HG03196 (cell line): ENCODE results near the gene GGT7.
"Not testable (repeated sequence)": the region's sequence is repeated elsewhere in the genome, so short reads cannot be mapped to it uniquely, and the experiment has no call there.

ENCODE experiments used
- ATAC-seq: cut with Tn5 transposase; IDR thresholded peaks from one replicate; pipeline ENCODE4 v1.9.1; 2021; ENCODE audit not compliant: unreplicated experiment

GGT7 gene

DNA sequence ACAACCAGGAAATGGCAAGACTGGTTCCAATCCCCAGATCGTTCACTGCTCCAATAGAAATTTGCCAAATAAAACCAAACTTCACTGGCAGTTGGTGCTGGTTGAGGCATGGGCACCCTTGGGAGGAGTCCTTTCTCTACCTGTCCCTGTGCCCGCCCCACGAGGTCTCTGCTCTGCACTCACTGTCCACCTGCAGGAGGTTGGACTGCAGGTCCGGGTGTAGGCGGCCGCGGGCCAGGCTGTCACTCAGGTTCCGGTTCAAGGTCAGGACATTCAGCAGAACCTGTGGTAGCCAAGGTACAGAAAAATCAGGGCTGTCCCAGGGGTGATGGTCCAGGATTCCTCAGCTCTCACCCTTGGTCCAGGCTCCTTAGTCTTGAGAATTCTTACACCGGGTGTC lies 22.9 kb downstream of the GGT7 start:
- ATAC-seq: no peak

DNA sequence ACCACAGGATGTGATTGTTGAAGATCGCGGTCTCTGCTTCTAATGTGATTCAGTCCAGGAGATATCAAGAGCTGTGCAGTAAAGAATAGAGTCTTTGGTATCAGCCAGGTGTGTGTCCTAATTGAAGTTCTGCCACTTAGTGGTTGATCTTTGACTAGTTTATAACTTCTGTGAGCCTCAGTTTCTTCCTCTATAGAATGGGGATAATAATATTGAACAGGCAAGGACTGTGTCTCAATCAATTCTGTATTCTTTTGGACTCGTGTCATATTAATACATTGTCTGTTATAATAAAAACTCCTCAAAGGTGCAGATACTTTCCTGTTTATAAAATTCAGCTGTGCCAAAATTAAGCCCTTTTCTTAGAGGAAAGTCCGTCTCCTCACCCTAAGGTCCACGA lies 24.1 kb downstream of the GGT7 start:
- ATAC-seq: no peak

DNA sequence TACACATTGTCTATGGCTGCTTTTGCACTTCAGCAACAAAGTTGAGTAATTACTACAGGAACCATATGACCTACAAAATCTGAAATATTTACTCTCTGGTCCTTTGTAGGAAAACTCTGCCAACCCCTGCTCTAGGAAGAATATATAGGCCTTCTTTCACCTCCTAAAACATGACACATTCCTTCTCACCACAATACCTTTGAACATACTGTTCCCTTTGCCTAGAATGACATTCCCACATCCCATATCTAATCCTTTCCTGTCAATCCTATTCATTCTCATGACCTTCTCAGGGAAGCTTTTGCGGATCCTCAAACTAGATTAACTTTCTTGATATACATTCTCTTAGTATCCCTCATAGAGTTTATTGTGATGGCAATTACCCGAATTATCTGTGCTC lies 29.2 kb downstream of the GGT7 start:
- ATAC-seq: no peak

DNA sequence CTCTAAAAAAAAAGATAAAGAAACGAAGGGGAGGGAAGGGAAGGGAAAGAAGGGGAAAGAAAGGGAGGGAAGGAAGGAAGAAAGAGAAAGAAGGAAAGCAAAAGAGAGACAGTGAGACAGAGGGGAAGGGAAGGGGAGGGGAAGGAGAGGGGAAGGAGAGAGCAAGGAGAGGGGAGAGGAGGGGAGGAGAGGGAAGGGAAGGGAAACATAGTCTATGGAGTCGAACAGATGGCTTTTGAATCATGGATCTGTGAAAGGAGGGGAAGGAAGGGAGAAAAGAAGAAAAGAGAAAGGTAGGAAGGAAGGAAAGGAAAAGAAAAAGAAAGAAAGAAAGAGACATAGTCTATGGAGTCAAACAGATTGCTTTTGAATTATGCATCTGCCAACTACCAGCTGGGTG lies 30.5 kb downstream of the GGT7 start:
- no peak for ATAC-seq

DNA sequence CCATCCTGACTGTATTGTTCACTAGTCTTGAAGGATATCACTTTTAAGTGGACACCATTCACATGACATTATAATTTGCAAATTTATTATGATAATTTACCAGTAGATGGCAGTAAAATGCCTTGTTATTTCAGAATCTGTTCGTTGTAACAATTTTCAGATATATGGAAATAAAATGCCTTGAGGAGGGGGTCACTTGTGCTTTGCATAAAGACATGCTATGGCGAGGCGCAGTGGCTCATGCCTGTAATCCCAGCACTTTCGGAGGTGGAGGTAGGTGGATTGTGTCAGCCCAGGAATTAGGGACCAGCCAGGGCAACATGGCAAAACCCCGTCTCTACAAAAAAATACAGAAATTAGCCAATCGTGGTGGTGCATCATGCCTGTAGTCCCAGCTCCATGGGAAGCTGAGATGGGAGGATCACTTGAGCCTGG lies 38.2 kb downstream of the GGT7 start:
- ATAC-seq: no peak

DNA sequence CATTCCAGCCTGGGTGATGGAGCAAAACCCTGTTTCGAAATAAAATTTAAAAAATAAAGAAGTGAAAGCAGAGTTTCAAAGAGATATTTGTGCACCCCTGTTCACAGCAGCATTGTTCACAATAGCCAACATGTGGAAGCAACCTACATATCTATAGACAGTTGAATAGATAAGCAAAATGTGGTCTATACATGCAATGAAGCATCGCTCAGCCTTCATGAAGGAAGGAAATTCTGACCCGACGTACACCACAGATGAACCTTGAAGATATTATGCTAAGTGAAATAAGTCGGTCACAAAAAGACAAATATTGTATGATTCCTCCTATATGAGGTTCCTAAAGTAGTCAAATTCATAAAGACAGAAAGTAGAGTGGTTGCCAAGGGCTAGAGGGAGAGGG lies 40.7 kb downstream of the GGT7 start:
- ATAC-seq: no peak

DNA sequence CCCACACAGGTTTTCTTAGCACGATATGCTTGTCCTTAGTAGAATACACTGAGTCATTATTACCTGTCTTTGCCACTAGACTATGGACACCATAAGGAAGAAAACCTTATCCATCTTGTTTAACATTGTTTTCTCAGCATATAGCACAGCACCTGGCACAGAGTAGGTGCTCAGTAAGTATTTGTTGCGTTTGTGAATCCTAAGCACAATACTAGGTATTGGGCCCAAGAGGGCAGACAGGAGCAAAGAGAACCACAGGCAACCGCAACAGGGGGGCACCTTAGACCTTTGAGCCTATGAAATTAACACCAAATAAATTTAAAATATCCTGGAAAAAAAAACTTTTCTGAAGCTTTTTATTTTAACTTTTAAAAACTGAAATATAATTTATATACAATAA lies 43.5 kb downstream of the GGT7 start:
- ATAC-seq: no peak

DNA sequence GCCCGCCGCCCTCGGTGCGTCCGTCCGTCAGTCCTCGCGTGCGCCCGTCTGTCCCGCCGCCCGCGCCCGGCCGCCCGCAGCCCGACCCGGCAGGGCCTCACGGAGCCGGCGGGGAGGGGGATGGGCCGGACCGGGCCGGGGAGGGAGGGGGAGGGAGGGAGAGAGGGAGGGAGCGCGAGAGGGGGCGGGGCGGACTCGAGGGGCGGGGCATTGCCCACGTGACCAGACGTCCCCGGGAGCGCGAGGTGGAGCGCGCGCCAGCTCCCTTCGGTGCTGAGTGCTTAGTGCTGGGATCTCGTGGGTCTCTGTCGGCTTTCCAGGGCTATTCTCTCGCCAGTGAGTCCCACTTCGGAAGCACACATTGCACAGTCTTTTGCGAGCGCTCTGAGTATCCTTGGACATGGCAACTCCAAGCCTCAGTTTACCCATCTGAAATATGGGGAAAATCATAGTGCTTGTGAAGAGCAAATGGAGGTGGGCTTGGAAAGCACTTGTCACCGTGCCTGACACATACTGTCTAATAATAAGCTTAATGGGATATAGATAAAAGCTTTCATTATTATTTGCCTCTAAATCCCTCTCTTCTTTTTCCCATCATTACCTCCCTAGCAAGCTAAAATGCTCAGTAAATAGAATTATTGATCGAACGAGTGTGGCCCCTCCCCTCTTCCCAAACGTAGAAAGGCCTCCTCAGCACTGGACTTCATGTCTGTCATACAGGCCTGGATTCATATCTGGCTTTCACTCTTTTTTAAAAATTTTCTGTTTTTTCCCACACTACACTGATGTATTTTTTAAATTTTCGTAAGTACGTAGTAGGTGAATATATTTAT lies 46.9 kb downstream of the GGT7 start, which contains the start of gene NCOA6:
NCOA6 (minus strand) TSS at position 122 of the 833 bp plus-strand sequence. CDS start 43,296 bp downstream, outside the sequence.
- peak; percentile 58 for ATAC-seq

DNA sequence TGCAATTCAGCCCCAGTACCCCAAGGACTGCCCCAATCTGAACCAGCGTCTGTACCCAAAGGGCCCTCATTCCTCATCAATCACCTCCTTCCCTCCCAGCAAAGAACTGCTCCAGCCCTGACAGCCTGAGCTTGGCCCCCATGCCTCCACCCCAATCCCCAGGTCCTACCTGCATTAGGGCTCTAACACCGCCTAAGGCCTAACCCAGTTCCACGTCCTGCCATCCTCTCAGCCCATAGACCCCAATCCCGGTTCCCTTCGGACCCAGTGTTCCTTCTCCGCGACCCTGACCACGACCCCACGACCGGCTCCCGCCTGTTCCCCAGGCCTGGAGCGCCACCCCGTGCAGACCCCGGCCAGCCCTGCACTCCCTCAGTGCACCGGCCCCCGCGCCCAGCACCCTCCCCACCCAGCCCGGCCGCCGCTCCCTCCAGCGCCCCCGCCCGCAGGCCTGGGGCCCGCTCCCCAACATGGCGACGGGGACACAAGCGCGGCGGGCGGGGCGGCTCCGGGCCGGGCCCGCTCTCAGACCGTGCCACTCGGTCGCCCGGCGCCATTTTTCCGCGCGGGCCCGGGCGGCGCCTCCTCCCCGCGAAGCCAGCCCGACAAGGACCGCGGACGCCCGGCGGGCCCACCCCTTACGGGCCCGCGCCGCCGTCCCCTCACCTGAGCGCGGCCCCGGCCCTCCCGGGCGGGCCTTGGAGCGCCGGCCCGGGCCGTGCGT lies 47.7 kb downstream of the GGT7 start:
- peak; percentile 53 for ATAC-seq

DNA sequence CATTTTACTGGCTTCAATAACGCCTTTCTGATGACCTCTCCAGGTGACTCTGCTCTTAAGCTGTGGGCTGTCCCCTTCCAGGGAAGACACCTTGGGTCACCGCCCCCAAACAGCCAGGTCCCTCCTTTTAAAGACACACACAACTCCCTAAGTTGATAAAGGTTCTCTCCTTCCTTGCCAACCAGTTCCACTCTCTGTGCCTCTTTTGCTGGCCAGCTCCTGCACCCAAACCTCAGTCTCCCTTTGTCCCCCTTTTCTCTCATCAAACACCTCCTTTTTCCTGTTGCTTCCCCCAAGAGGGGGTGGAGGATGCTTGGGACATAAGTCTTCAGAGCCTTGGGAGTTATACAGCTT lies 48.2 kb downstream of the GGT7 start:
- peak; percentile 51 for ATAC-seq

DNA sequence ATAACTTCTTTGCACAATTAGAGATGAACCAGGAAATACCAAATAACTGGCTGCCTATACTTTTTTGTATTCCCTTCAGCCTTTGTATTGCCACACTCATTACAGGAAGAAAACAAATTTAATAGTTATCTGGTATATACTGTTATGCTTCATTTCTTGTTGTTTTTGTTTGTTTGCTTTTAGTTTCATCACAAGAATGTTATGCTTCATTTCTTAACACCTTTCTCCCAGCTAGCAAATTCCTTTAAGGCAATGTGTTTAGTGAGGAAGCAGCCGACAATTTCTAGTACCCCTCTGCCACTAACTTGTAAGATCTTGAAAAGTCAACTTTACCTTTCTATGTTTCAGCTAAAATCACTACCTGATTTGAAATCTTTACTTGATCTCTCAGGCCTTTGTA lies 48.6 kb downstream of the GGT7 start:
- ATAC-seq: no peak

DNA sequence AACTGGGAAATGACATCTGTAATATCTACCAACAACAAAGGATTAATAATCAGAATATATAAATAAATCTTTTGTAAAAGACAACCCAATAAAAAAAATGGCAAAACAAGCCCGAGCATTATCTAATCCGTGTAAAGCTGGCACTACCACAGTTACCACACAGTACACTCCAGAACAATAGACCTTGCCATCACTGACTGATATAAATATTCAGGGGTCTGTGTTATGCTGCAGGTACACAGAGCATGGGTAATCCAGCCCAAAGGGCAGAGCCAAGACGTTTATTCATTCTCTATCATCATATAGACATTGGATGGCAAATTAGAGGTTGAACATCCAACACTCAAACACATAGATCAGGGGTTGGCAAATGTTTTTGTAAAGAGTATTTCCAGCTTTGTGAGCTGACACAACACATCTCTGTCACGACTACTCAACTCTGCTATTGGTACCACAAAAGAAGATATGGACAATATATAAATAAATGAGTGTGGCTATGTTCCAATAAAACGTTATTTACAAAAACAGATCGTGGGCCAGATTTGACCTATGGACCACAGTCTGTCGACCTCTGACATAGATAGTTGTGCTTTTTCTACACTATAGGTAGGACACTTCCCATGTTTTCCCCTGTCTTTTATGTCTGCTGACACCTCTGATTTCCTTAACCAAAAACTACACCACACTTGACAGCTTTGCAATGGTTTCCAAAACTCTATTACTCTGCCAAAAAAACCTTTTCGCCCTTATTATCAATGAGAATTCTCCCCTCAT lies 51.7 kb downstream of the GGT7 start:
- ATAC-seq: no peak

DNA sequence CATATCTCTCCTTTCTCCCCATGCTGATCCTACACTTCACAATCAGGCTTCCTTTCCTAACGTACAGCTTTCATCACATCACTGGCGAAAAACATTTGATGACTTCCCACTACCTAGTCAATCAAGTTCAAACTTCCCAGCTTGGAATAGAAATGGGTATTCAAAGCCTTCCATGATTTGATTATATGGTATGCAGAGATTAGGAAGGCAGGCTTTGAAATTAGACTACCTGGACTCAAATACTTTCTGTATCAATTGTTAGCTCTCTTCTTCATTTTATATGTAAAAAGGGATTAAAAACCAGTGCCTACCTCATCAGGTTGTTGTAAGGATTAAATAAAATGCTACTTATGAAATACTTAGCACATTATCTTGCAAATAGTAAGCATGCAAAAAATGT lies 54.9 kb downstream of the GGT7 start:
- no peak for ATAC-seq

DNA sequence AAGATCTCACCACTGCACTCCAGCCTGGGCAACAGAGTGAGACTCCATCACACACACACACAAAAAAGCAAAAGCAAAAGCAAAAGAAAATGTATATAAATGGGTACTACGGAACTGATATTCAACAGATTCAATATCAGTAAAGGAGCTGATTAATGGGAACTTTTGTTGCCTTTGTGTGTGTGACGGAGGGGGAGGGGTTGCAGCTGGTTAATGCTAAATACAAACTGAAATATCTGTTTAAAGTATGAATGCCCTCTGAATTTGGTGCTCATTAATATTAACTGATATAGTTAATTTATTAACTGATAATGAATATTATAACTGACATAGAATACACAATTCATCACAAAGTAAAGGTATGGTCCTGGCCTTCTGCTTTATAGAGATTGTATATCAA lies 55.6 kb downstream of the GGT7 start:
- no peak for ATAC-seq

DNA sequence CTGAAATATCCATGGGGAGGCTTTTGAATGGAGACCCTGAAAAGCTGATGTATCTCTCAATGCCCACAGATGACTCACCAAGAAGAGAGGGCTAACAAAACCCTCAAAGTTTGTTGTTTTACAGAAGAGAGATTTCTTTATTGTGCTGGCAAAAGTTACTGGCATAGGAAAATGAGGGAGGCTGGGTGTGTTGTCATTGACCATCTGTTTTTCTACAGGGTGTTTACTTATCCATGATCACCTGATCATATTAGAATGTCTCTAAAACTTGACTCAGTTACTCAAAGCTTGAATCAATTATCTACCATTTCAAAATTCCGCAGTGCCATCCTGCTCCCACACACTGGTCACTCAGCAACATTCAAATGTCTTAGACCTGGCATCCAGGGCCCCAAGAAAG lies 57.0 kb downstream of the GGT7 start:
- no peak for ATAC-seq

DNA sequence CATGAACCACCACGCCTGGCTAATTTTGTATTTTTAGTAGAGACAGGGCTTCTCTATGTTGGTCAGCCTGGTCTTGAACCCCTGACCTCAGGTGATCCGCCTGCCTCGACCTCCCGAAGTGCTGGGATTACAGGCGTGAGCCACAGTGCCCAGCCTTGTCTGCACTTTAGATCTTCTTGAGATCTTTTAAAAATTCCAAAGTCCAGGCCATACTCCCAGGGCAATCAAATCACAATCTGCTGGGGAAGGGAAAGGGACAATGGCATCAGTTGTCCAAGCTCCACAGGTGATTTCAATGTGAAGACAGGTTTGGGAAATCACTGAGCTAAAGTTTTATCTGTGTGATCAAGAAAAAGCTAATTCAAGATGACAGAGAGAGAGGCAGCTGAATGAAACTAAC lies 64.1 kb downstream of the GGT7 start:
- ATAC-seq: no peak

DNA sequence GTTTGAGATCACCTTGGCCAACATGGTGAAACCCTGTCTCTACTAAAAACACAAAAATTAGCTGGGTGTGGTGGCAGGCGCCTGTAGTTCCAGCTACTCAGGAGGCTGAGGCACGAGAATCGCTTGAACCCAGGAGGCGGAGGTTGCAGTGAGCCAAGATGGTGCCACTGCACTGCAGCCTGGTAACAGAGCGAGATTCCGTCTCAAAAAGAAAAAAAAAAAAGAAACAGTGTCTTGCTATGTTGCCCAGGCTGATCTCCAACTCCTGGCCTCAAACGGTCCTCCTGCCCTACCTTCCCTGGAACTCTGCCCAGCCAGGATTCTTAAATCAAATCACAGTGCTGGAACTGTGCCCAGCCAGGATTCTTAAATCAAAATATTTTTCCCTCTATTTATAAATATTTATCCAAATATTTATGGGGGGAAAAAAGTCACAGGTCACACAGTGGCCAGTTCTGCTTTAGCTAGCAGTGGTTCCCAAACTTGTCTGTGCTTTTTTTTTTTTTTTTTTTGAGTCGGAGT lies 64.7 kb downstream of the GGT7 start:
- not testable (repeated sequence) for ATAC-seq

DNA sequence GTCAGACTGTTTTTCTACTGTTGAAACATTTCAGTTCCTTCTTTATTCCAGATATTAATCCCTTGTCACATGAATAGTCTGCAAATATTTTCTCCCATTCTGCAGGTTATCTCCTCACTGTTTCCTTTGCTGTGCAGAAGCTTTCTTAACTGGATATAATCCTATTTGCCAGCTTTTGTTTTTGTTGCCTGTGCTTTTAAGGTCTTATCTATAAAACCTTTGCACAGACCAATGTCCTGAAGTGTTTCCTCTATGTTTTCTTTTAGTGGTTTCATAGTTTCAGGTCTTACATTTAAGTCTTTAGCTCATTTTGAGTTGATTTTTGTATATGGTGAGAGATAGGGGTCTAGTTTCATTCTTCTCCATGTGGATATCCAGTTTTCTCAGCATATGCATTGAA lies 66.4 kb downstream of the GGT7 start:
- no peak for ATAC-seq

DNA sequence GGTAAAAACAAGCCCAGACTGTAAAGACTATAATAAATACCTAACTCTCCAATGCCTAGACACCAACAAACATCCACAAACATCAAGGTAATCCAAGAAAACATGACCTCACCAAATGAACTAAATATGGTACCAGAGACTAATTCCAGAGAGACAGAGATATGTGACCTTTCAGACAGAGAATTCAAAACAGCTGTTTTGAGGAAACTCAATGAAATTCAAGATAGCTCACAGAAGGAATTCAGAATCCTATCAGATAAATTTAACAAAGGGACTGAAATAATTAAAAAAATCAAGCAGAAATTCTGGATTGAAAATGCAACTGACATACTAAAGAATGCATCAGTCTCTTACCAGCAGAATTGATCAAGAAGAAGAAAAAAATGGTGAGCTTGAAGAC lies 73.8 kb downstream of the GGT7 start:
- no peak for ATAC-seq

DNA sequence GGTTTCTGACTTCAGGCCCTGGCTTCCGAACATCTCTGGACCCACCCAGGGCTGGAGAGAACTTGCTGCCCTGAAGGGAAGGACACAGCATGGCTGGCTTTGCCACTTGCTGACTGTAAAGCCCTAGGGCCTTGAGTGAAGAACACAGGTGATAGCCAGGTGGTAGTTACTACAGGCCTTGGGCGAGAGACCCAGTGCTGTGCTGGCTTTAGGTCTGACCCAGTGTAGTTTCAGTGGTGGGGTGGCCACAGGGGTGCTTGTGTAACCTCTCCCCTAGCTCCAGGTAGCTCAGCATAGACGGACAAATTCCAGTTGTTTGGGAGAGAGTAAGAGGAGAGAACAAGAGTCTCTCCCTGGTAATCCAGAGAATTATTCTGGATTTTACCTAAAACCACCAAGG lies 74.3 kb downstream of the GGT7 start:
- no peak for ATAC-seq
